Metanephros (tissue), 2 donors: ENCODE measurements around the gene HDAC1. TPM values are rescaled to one million over a fixed set of nuclear protein-coding genes. Genes with fewer than 3 reads are reported as not detected.

ENCODE experiments used
- small RNA-seq: library from RNA; depleted of rRNA; stranded (forward); fragments of <200 nt; gene quantifications from one replicate; pipeline ENCODE3, GENCODE V24; 2014; ENCODE audit warnings: low replicate concordance
- total RNA-seq: library from RNA; depleted of rRNA; stranded (reverse); fragments of >200 nt; gene quantifications from one replicate; pipeline ENCODE4 v1.2.3, GENCODE V29; 2014

The HDAC1 gene
- 90.4 TPM for total RNA-seq

DNA sequence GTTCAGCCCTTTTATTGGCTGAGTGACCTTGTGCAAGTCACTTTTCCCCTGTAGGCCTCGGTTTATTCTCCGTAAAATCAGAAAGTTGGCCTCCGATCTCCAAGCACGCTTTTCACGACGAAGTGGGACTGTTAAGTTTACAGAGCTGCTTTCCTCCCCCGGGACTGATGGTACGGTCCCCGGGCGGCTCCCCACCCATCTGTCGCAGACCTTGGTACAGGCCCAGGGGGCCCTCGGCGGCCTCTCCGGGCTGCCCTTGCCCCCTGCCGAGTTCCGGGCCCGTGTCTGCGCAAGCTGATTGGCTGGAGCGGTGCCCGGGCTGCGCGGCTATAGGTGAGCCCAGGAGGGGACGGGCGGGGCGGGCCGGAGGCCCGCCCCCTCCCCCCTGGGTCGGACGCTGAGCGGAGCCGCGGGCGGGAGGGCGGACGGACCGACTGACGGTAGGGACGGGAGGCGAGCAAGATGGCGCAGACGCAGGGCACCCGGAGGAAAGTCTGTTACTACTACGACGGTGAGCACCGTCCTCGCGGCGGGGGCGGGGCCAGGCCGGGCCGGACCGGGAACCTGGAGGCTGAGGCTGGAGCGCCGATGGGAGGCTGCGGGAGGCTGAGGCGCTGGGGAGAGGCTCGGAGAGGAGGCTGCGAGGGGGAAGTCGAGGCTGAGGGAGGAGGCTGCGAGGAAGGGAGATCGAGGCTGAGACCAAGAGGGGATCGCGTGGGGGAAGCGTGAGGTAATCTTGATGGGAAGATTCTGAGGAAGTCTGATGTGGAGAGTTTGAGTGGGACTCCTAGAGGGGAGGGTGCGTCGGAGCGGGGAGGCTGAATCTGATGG lies at the start of gene HDAC1:
Gene HDAC1 (plus strand): TSS at position 376 of the 831 bp plus-strand sequence. CDS start 87 bp downstream, at position 463.

DNA sequence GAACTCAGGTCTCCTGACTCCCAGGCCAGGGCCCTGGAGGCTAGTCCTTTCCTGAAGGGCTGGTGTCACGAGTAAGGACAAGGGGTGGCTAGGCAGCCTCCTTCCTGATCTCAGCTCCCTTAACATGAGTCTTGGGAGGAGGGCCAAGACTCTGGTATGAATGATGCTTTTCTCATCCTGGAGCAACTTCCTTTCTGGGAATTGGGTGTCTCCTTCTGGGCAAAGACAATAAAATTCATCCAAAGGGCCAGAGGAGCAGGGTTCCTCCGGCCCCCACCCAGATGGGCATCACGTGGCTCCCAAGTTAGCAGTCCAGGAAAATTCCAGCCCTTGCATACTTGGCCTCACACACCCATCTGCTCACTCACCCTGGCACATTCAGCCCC lies 45.0 kb upstream of the HDAC1 start, which contains the start of gene FAM167B:
Gene FAM167B (plus strand): TSS at position 335 of the 386 bp plus-strand sequence. CDS start 200 bp downstream, outside the sequence.

DNA sequence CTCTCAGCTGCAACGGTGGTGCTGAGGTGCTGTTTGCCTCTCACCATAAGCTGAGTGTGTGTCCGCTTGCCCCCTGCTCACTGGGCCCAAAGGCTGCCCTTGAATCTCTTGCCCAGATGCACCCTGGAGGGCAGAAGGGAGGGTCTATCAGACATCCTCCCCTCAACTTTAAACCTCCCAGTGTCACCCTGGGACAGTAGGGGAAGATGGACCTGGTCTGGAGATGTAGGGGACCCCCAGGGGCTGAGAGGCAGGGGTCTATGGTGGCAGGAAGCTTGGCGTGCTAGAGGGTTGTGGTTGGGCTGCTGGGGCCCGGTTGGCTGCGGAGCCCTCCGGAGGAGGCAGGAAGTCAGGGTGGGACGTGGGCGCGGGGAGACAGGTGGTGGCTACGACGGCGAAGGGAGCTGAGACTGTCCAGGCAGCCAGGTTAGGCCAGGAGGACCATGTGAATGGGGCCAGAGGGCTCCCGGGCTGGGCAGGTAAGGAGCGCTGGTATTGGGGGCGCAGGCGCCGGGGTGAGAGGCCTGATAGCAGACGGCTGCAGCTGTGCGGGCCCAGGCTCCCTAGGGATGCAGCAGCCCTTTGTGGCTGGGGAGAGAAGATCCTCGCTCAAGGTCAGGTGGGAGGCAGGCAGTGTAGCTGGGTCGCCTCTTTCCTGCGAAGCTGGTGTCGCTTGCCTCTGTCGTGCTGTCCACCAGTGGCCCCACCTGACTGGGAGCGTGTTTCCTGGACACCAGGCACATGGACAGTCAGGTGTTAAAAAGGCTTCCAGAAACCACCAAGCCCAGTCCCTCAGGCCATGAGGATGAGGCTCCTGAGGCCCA lies 40.8 kb upstream of the HDAC1 start, which contains the start of gene LCK:
Gene LCK (plus strand): TSS at position 373 of the 824 bp plus-strand sequence. CDS start 23,065 bp downstream, outside the sequence.

DNA sequence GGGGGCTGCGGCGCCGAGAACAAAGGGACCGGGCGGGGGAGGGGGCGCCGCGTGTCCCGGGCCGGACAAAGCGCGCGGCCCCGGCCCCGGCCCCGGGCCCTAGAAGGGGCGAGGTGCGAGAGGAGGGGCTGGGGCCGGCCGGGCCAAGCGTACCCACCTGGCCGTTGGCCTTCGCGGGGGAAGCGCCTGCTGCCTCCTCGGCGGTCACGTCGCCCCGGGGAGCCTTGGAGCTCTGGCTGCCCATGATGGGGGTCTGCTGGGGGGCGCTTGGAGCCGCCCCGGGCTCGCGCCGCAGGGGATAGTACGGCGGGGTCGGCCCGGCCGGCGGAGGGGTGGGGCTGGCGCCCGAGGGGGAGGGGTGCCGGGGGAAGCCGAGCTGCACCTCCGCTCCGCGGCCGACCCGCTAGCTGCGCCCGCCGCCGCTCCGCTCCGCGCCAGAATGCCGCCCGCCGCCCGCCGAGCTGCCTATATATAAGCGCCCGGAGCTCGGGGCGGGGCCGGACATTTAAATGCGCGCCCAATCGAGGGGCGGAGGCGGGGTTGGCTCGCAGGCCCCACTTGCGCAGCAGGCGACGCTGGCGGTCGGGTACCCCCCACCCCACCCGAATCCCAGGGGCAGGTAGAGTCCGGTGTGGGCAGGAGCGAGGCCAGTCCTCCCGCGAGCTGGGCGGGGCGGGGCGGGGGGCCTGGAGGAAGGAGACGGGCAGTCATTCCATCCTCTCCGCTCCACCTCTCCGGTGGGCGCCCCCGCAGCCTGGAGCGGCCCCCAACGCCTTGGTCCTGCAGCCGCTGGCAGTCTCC lies 44.1 kb downstream of the HDAC1 start, which contains the start of gene MARCKSL1:
Gene MARCKSL1 (minus strand): TSS at position 444 of the 801 bp plus-strand sequence. CDS start 200 bp downstream, at position 244.

DNA sequence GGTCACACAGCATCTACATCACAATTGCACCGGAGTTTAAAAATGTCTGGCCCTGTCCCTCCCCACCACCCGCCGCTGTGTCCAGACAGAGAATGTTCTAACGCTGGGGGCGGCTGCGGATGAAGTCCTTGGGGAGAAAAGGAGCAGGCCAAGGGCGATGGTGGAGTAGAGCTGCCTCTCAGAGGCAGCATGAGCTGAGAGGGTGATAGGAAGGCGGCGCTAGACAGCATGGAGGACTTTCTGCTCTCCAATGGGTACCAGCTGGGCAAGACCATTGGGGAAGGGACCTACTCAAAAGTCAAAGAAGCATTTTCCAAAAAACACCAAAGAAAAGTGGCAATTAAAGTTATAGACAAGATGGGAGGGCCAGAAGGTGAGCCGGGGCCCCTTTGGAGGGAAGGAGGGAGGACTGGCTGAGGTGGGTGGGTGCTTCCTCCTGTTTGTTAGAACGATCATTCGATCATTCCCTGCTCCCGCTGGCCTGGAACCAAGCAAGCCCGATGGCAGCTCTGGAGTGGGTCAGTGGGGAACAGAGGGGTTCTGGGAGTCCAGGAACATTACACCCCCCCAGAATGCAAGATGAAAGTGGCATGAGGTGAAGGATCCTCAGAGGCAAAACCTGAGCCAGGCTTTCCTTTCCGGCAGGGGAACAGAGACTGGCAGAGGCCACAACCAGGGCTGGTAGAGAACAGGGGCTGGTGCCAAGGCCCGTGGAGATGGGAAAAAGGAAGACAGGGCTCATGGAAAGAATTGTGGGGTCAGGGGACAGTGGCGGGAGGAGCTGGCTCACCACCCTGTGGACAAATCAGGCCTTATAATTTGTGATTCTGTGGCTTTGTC lies 70.8 kb downstream of the HDAC1 start, which contains the start of the genes FAM229A and TSSK3:
Gene FAM229A (minus strand): TSS at position 12 of the 840 bp plus-strand sequence. CDS start 394 bp downstream, outside the sequence.
Gene TSSK3 (plus strand): TSS at position 66 of the 840 bp plus-strand sequence. CDS start 163 bp downstream, at position 229.

Small RNA genes lying within 50 kb of the gene (small RNA-seq; reads per million reads assigned to genes)
- gene RF00017 (not detected), gene RF00019 (not detected)

Other genes starting within 250 kb of the HDAC1 start
- 10.4 TPM for gene TMEM39B, start 219.1 kb upstream of the HDAC1 start, total RNA-seq
- gene KPNA6, start 184.0 kb upstream of the HDAC1 start, total RNA-seq, result 32.7 TPM
- gene TXLNA, start 112.4 kb upstream of the HDAC1 start, total RNA-seq, result 41.6 TPM
- gene CCDC28B, start 91.5 kb upstream of the HDAC1 start, total RNA-seq, result 29.6 TPM
- 5.1 TPM for gene IQCC, start 86.4 kb upstream of the HDAC1 start, total RNA-seq
- not detected for gene DCDC2B, start 83.0 kb upstream of the HDAC1 start, total RNA-seq
- 22.2 TPM for gene TMEM234, start 69.7 kb upstream of the HDAC1 start, total RNA-seq
- 116 TPM for gene EIF3I, start 69.7 kb upstream of the HDAC1 start, total RNA-seq
- gene FAM167B, start 44.9 kb upstream of the HDAC1 start, total RNA-seq, result 13.7 TPM
- gene LCK, start 40.8 kb upstream of the HDAC1 start, total RNA-seq, result 8.5 TPM
- gene MARCKSL1, start 44.1 kb downstream of the HDAC1 start, total RNA-seq, result 120 TPM
- 4.5 TPM for gene FAM229A, start 70.4 kb downstream of the HDAC1 start, total RNA-seq
- 1.1 TPM for gene TSSK3, start 70.5 kb downstream of the HDAC1 start, total RNA-seq
- gene BSDC1, start 102.4 kb downstream of the HDAC1 start, total RNA-seq, result 63.6 TPM
- gene ZBTB8B, start 173.0 kb downstream of the HDAC1 start, total RNA-seq, result 0.64 TPM
- 13.9 TPM for gene ZBTB8A, start 247.3 kb downstream of the HDAC1 start, total RNA-seq